ENCODE data around the gene FAM25G. TPM values are rescaled to one million over a fixed set of nuclear protein-coding genes. Genes with fewer than 3 reads are reported as not detected.
"Not testable (repeated sequence)": the region's sequence is repeated elsewhere in the genome, so short reads cannot be mapped to it uniquely, and the experiment has no call there.

The FAM25G gene
- polyA plus RNA-seq, 1 of the 3 experiments (the other 2 are of a cell fraction), result not detected

DNA sequence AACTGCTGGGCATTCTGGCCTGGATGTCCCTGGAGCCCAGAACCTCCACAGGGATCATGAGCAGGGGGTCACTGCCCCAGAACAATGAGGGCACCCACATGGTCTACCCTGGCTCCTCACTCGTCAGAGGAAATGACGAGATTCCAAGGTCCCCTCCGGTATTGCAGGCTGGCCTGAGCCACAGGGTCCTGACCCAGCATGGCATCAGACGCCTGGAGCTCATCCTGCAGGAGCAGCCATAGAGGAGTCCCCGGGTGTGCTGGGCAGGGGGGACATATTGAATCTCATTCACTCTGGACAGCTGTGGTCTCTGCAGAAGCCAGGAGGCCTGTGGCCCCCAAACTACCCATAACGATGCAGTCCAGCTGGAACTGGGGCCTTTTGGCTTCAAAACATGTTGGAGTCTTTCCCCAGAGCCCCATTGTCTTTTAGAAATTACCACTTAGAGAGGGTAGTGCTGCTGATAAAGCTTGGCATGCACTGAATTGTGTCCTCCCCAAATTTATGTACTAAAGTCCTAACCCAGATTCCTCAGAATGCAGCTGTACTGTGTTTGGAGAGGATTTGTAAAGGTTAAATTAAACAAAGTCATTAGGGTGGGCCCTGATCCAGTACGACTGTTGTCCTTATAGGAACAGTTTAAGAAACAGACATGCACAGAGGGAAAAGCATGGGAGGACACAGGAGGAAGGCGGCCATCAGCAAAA is 35.3 kb downstream of the FAM25G start:
- no peak for TF ChIP-seq TCF12 (IDR thresholded peaks at IDR 0.05)
- no peak for TF ChIP-seq SIN3A (IDR thresholded peaks at IDR 0.05; ENCODE audit: borderline replicate concordance, low read depth, low read length)
- no peak for TF ChIP-seq NFIC (IDR thresholded peaks at IDR 0.05; ENCODE audit: borderline replicate concordance)
- TF ChIP-seq RCOR1 (IDR thresholded peaks at IDR 0.05; ENCODE audit: low read length), result no peak
- TF ChIP-seq, protein P1, sequence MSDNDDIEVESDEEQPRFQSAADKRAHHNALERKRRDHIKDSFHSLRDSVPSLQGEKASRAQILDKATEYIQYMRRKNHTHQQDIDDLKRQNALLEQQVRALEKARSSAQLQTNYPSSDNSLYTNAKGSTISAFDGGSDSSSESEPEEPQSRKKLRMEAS (IDR thresholded peaks at IDR 0.05; ENCODE audit: low read depth), result no peak
- TF ChIP-seq, protein P2, sequence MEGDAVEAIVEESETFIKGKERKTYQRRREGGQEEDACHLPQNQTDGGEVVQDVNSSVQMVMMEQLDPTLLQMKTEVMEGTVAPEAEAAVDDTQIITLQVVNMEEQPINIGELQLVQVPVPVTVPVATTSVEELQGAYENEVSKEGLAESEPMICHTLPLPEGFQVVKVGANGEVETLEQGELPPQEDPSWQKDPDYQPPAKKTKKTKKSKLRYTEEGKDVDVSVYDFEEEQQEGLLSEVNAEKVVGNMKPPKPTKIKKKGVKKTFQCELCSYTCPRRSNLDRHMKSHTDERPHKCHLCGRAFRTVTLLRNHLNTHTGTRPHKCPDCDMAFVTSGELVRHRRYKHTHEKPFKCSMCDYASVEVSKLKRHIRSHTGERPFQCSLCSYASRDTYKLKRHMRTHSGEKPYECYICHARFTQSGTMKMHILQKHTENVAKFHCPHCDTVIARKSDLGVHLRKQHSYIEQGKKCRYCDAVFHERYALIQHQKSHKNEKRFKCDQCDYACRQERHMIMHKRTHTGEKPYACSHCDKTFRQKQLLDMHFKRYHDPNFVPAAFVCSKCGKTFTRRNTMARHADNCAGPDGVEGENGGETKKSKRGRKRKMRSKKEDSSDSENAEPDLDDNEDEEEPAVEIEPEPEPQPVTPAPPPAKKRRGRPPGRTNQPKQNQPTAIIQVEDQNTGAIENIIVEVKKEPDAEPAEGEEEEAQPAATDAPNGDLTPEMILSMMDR (IDR thresholded peaks at IDR 0.05), result no peak
- no peak for TF ChIP-seq FOXJ3 (CRISPR knock-in tag; IDR thresholded peaks at IDR 0.05)
- TF ChIP-seq MXI1 (IDR thresholded peaks at IDR 0.05; ENCODE audit: low read depth, low read length), result no peak
- TF ChIP-seq USF1 (IDR thresholded peaks at IDR 0.05; ENCODE audit: borderline replicate concordance, low read depth), result no peak
- TF ChIP-seq, protein P3, sequence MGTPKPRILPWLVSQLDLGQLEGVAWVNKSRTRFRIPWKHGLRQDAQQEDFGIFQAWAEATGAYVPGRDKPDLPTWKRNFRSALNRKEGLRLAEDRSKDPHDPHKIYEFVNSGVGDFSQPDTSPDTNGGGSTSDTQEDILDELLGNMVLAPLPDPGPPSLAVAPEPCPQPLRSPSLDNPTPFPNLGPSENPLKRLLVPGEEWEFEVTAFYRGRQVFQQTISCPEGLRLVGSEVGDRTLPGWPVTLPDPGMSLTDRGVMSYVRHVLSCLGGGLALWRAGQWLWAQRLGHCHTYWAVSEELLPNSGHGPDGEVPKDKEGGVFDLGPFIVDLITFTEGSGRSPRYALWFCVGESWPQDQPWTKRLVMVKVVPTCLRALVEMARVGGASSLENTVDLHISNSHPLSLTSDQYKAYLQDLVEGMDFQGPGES (IDR thresholded peaks at IDR 0.05; ENCODE audit: low read depth, low read length), result no peak
- no peak for TF ChIP-seq NRF1 (IDR thresholded peaks at IDR 0.05; ENCODE audit: low read depth, low read length)
- no peak for TF ChIP-seq SMC3 (IDR thresholded peaks at IDR 0.05; ENCODE audit: low read depth, low read length)
- TF ChIP-seq ELF1 (IDR thresholded peaks at IDR 0.05), result no peak
- no peak for TF ChIP-seq CHD2 (IDR thresholded peaks at IDR 0.05; ENCODE audit: low read length, partially characterized antibody)
- TF ChIP-seq EZH2phosphoT487 (IDR thresholded peaks at IDR 0.05; ENCODE audit: borderline replicate concordance, low read depth), result no peak
- Histone ChIP-seq H3K4me3 (ENCODE audit: low read depth in 2 of 2, low read length in 1 of 2) (no peak overlapping the region), H3K79me2 (ENCODE audit: insufficient read depth) (no peaks in the 10 kb centered on the region), H2AFZ (ENCODE audit: low read depth) (no peak overlapping the region), H3F3A (replicated peaks; ENCODE audit: insufficient read depth) (no peaks in the 10 kb centered on the region), H3K36me3 (replicated peaks in 1 of 2; ENCODE audit: control insufficient read depth in 1 of 2, insufficient read depth in 2 of 2, low read length in 1 of 2) (no peaks in the 10 kb centered on the region), H4K20me1 (ENCODE audit: insufficient read depth) (no peaks in the 10 kb centered on the region), H3K27me3 (ENCODE audit: insufficient read depth) (no peaks in the 10 kb centered on the region), H3K4me2 (no peak overlapping the region), H3K9me2 (no peaks in the 10 kb centered on the region), H3K27ac (ENCODE audit: low read depth in 2 of 2, low read length in 1 of 2) (no peak overlapping the region), H3K9me3 (no peaks in the 10 kb centered on the region), H3K9ac (no peak overlapping the region), H3K4me1 (ENCODE audit: control insufficient read depth in 1 of 2, insufficient read depth in 2 of 2, low read depth in 1 of 2, low read length in 1 of 2) (peaks cover 0 to 5% of the 10 kb centered on the region in 2 experiments; a peak in 1 of 4 replicates)
- ChIA-PET POLR2A (no interaction called here), CTCF (no interaction called here)
- WGBS (ENCODE audit: low lambda C conversion rate), result 95% methylated on average over 4 of the region's 8 CpGs
- DNase-seq, result no peak

- H3K27ac ChIP-seq (ENCODE audit: low read depth in 2 of 2, low read length in 1 of 2); H3K4me1 ChIP-seq (ENCODE audit: control insufficient read depth in 1 of 2, insufficient read depth in 2 of 2, low read depth in 1 of 2, low read length in 1 of 2); H3K27me3 ChIP-seq (ENCODE audit: insufficient read depth); POLR2A ChIA-PET; H3K9me3 ChIP-seq; H4K20me1 ChIP-seq (ENCODE audit: insufficient read depth); H3K9me2 ChIP-seq; DNase-seq; H3K79me2 ChIP-seq (ENCODE audit: insufficient read depth); H3K9ac ChIP-seq; H3F3A ChIP-seq (replicated peaks; ENCODE audit: insufficient read depth); H2AFZ ChIP-seq (ENCODE audit: low read depth); H3K36me3 ChIP-seq (replicated peaks in 1 of 2; ENCODE audit: control insufficient read depth in 1 of 2, insufficient read depth in 2 of 2, low read length in 1 of 2); H3K4me3 ChIP-seq (ENCODE audit: low read depth in 2 of 2, low read length in 1 of 2); CTCF ChIA-PET; H3K4me2 ChIP-seq: not testable (repeated sequence)
- 92% methylated on average over 9 of the region's 9 CpGs for WGBS (ENCODE audit: low lambda C conversion rate)
These were observed 36.0 kb downstream of the FAM25G start for GRCh38 chr10:47455350-47456078.

Data from SK-N-SH (cell line).